SIG-M5 treated with dmso at 0.1 percent for 504 hours (cell line): ENCODE data around the gene CCDC184.
A peak's percentile ranks its signal among the peaks of the same experiment; 100 is the strongest.

Experiments
- DNase-seq: peaks from one replicate; lab custom pipeline; 2025; ENCODE audit not compliant: unreplicated experiment; lab: John Stamatoyannopoulos, UW

Gene CCDC184

GRCh38 chr12:48177982-48178381 is 5.5 kb upstream of the CCDC184 start:
- DNase-seq, result no peak

GRCh38 chr12:48179466-48179865 is 4.0 kb upstream of the CCDC184 start:
- no peak for DNase-seq

GRCh38 chr12:48180424-48180823 is 3.0 kb upstream of the CCDC184 start:
- DNase-seq, result no peak

- no peak for DNase-seq
Observed at GRCh38 chr12:48180857-48181495, 2.5 kb upstream of the CCDC184 start.

GRCh38 chr12:48182631-48183030 is 813 bp upstream of the CCDC184 start:
- no peak for DNase-seq

GRCh38 chr12:48183876-48184548 is 568 bp downstream of the CCDC184 start:
- DNase-seq, result no peak

- DNase-seq, result no peak
Observed at GRCh38 chr12:48184549-48184922, 1.1 kb downstream of the CCDC184 start.

- no peak for DNase-seq
Observed at GRCh38 chr12:48185181-48185919, 1.9 kb downstream of the CCDC184 start.

GRCh38 chr12:48187916-48188695 is 4.7 kb downstream of the CCDC184 start:
- DNase-seq, result no peak

GRCh38 chr12:48189331-48190125 is 6.1 kb downstream of the CCDC184 start:
- DNase-seq, result peak; percentile 67

- no peak for DNase-seq
Observed at GRCh38 chr12:48191096-48191495, 7.7 kb downstream of the CCDC184 start.

GRCh38 chr12:48192861-48193260 is 9.4 kb downstream of the CCDC184 start:
- no peak for DNase-seq

- no peak for DNase-seq
Observed at GRCh38 chr12:48193623-48194022, 10.2 kb downstream of the CCDC184 start.

GRCh38 chr12:48194799-48195201 is 11.4 kb downstream of the CCDC184 start:
- no peak for DNase-seq

- peak; percentile 64 for DNase-seq
Observed at GRCh38 chr12:48197549-48197970, 14.1 kb downstream of the CCDC184 start.

GRCh38 chr12:48197971-48198671 is 14.7 kb downstream of the CCDC184 start:
- peak; percentile 96 for DNase-seq

- no peak for DNase-seq
Observed at GRCh38 chr12:48198672-48198971, 15.2 kb downstream of the CCDC184 start.

GRCh38 chr12:48198985-48199384 is 15.5 kb downstream of the CCDC184 start:
- DNase-seq, result no peak

GRCh38 chr12:48199774-48200221 is 16.4 kb downstream of the CCDC184 start:
- DNase-seq, result no peak

GRCh38 chr12:48201091-48201490 is 17.6 kb downstream of the CCDC184 start:
- no peak for DNase-seq
